ENCODE data around the gene STK32A.

Gene STK32A

DNA sequence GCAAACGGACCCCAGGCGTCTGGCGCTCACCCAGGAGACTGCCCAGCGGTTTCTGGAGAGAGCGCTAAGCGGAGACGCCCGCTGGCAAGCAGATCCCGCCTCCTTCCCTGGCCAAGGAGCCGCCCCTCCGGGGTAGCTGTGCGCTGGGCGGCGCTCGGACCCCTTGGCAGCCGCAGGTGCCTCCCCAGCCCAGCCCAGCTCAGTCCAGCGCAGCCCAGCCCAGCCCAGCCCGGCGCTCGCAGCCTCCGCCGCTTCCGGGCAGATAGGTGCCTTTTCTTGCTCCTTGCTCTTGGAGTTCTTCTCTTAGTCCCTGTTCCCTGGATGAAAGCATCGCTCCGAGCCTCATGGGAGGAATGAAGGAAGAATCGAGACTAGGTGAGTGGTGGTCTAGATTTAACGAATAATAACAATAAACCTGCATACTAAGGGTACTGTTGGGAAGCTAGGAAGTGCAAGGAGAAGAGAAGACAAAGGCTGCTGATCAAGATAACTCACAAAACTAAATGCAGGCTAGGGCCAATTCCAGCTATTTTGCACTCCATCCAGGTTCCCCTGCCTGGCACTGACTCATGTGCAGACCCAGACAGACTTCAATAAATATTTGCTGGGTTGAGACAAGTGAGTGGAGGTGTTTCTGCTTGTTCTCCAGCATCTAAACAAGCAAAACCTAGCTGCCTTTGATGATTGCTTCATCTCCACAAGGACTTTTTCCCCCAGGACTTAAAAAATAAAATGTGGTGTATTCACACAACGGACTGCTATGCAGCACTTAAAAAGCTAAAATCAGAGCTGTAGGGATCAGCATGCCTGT, at the start of gene STK32A:
Gene STK32A, plus strand, starts transcription at position 202 of the 811 bp plus-strand sequence. CDS start 4,609 bp downstream, outside the sequence.
- peaks cover 3% of the 10 kb centered on the region for H3K27me3 ChIP-seq (replicated peaks)
- H3K27ac ChIP-seq, result no peak within 1 kb of the TSS
- TF ChIP-seq, protein P1, sequence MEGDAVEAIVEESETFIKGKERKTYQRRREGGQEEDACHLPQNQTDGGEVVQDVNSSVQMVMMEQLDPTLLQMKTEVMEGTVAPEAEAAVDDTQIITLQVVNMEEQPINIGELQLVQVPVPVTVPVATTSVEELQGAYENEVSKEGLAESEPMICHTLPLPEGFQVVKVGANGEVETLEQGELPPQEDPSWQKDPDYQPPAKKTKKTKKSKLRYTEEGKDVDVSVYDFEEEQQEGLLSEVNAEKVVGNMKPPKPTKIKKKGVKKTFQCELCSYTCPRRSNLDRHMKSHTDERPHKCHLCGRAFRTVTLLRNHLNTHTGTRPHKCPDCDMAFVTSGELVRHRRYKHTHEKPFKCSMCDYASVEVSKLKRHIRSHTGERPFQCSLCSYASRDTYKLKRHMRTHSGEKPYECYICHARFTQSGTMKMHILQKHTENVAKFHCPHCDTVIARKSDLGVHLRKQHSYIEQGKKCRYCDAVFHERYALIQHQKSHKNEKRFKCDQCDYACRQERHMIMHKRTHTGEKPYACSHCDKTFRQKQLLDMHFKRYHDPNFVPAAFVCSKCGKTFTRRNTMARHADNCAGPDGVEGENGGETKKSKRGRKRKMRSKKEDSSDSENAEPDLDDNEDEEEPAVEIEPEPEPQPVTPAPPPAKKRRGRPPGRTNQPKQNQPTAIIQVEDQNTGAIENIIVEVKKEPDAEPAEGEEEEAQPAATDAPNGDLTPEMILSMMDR (IDR thresholded peaks at IDR 0.05; ENCODE audit: low read depth, low read length, missing control alignments), result no peak
- peak within 1 kb of the TSS; percentile 54 for H3K4me3 ChIP-seq (ENCODE audit: low read depth, low read length)
- no peaks in the 10 kb centered on the region for H3K36me3 ChIP-seq (replicated peaks)
- DNase-seq, result no peak
- in situ Hi-C loops (cut with HindIII; ENCODE audit: low pct_ligation_motif_present, low sequenced_read_pairs), result no loop called here

GRCh38 chr5:147187099-147187540, 47.7 kb upstream of the STK32A start:
- Histone ChIP-seq H3K27me3 (replicated peaks) (no peaks in the 10 kb centered on the region), H3K36me3 (replicated peaks) (no peaks in the 10 kb centered on the region), H3K27ac (no peak overlapping the region), H3K4me3 (ENCODE audit: low read depth, low read length) (no peak overlapping the region)
- TF ChIP-seq, protein P1 (IDR thresholded peaks at IDR 0.05; ENCODE audit: low read depth, low read length, missing control alignments), result peak; percentile 2
- in situ Hi-C loops (cut with HindIII; ENCODE audit: low pct_ligation_motif_present, low sequenced_read_pairs), result loop anchor here (25.0 kb wide), 1 partner anchor 650 kb away; no protein-coding TSS in a partner anchor
- DNase-seq, result no peak

GRCh38 chr5:147188200-147189108, 46.4 kb upstream of the STK32A start:
- H3K27ac ChIP-seq, result no peak overlapping the region
- in situ Hi-C loops (cut with HindIII; ENCODE audit: low pct_ligation_motif_present, low sequenced_read_pairs), result loop anchor here (25.0 kb wide), 1 partner anchor 651 kb away; no protein-coding TSS in a partner anchor

GRCh38 chr5:147189109-147189424, 45.8 kb upstream of the STK32A start:
- DNase-seq, result no peak
- in situ Hi-C loops (cut with HindIII; ENCODE audit: low pct_ligation_motif_present, low sequenced_read_pairs), result loop anchor here (25.0 kb wide), 1 partner anchor 652 kb away; no protein-coding TSS in a partner anchor
- TF ChIP-seq, protein P1 (IDR thresholded peaks at IDR 0.05; ENCODE audit: low read depth, low read length, missing control alignments), result no peak
- no peak overlapping the region for H3K4me3 ChIP-seq (ENCODE audit: low read depth, low read length)
- H3K27me3 ChIP-seq (replicated peaks), result no peaks in the 10 kb centered on the region
- H3K36me3 ChIP-seq (replicated peaks), result no peaks in the 10 kb centered on the region
- H3K27ac ChIP-seq, result no peak overlapping the region

More at GRCh38 chr5:147188200-147189108, 46.4 kb upstream of the STK32A start:
- H3K4me3 ChIP-seq (ENCODE audit: low read depth, low read length), result no peak overlapping the region
- H3K27me3 ChIP-seq (replicated peaks), result no peaks in the 10 kb centered on the region
- TF ChIP-seq, protein P1 (IDR thresholded peaks at IDR 0.05; ENCODE audit: low read depth, low read length, missing control alignments), result peak; percentile 72
- DNase-seq, result peak; percentile 60
- no peaks in the 10 kb centered on the region for H3K36me3 ChIP-seq (replicated peaks)

GRCh38 chr5:147190331-147190730, 44.5 kb upstream of the STK32A start:
- Histone ChIP-seq H3K36me3 (replicated peaks) (no peaks in the 10 kb centered on the region), H3K27me3 (replicated peaks) (no peaks in the 10 kb centered on the region), H3K4me3 (ENCODE audit: low read depth, low read length) (no peak overlapping the region), H3K27ac (no peak overlapping the region)
- TF ChIP-seq, protein P1 (IDR thresholded peaks at IDR 0.05; ENCODE audit: low read depth, low read length, missing control alignments), result no peak
- no peak for DNase-seq
- in situ Hi-C loops (cut with HindIII; ENCODE audit: low pct_ligation_motif_present, low sequenced_read_pairs), result loop anchor here (25.0 kb wide), 1 partner anchor 653 kb away; no protein-coding TSS in a partner anchor

Measured in brain microvascular endothelial cell (primary cell).